ENCODE measurements around the gene DNAH3.
"Not testable (repeated sequence)": the region's sequence is repeated elsewhere in the genome, so short reads cannot be mapped to it uniquely, and the experiment has no call there.

Gene DNAH3

DNA sequence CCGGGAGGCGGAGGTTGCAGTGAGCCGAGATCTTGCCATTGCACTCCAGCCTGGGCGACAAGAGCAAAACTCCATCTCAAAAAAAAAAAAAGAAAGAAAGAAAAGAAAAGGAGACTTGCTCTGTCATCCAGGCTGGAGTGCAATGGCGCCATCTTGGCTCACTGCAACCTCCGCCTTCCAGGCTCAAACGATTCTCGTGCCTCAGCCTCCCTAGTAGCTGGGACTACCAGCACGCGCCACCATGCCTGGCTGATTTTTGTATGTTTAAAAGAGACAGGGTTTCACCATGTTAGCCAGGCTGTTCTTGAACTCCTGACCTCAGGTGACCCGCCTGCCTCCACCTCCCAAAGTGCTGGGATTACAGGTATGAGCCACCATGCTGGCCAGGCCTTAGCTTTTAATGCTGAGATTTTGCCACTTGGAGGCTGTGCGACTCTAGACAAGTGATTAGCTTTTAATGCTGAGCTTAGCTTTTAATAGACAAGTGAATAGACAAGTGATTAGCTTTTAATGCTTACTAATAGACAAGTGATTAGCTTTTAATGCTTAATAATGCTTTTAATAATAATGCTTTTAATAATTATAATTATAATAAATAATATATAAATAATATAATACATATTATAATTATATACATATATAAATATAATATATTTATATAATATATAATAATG lies 17.4 kb upstream of the DNAH3 start:
- no peak for DNase-seq

DNA sequence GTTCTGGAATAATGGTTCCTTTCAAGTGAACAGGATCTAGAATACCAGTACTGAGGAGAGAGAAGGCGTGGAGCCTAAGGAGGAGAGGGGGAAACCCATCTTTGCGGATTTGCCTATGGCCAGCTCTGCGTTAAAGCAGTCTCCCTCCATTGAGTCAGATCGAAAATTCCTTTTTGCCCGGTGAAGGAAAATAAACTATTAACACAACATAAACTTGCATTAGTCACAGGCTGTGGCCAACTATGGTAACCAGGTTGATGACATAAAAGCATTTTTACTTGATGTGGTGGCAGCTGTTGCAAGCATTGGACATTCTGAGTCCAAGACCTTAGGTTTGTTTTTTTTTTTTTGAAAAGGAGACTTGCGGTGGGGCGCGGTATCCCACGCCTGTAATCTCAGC lies 16.7 kb upstream of the DNAH3 start:
- DNase-seq: no peak

DNA sequence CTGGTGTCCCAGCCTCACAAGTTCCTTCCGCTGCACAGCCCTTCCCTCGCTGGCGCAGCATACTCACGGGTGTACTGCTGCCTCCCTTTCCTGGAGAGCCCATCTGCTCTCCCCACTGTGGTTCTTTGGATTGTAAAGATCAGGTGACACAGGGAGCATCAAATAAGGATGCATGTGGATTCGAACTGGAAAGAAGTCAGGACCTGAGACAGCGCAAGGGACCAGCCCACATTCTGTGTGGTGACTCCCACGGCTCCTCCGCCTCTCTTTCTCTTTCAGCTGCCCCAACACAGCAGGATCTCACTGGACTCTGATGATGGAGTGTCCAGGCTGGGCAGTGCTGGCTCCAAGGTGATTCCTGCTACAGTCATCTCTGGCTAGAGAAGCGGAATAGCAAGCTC lies 15.9 kb upstream of the DNAH3 start:
- DNase-seq: no peak

DNA sequence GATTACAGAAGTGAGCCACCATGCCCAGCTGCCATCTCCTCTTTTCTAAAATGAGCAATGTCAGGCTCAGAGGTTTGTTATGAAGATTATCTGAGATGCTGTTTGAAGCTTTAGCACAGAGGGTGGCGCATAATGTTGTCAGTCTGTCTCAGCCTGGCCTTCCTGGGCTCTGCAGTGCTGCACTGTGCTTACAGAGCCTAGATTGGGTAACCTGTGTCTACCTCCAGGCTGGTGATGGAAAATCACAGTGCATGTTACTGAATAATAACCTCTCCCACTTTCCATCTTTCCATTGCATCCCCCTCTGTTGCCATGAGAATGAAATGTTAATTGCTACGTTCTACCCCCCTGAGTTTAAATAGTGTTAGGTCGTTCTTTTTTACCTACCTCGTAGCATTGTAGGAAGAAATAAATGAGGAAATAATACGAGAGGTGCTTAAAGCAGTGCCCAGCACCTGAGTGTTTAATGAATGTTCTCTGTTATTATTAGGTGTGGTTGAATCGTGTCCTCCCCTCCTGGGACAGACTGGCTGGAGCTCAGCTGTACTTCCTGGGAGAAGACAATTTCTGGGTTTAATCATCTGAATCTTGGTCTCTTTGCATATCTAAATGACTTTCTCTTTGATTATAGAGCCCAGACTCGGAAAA lies 14.0 kb upstream of the DNAH3 start:
- no peak for DNase-seq

DNA sequence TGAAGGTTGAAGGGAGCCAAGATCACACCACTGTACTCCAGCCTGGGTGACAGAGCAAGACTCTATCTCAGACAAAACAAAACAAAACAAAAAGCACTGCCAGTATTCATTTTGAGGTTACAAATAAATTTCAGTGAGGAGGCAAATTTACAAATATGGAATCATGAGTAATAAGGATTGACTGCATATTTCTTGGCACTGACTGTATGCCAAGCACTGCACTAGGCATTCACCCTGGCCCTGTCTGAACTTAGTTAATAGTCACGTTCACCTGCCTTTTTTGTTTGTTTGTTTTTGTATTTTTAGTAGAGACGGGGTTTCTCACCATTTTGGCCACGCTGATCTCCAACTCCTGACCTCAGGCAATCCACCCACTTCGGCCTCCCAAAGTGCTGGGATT lies 12.9 kb upstream of the DNAH3 start:
- no peak for DNase-seq

DNA sequence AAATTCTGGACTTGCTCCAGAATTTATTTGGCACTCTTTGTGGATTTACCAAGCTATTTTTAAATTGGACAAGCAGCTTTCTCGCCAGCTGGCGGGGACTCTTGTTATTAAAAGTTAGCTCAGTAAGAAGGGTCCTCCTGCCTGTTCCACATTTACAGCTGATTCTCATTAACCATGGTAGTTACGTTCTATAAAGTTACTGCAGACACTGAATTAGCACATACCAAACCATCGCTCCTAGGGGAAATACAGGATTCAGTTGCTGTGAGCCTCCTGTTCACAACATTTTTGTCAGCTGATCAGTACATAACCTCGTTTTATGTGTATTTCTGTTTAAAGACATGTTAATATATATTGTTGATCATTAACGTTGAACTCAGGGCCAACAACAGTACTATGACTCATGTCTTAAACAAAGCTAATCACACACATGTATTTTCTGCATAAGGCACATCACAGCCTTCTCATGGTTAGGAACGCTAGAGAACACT lies 12.1 kb upstream of the DNAH3 start:
- no peak for DNase-seq

DNA sequence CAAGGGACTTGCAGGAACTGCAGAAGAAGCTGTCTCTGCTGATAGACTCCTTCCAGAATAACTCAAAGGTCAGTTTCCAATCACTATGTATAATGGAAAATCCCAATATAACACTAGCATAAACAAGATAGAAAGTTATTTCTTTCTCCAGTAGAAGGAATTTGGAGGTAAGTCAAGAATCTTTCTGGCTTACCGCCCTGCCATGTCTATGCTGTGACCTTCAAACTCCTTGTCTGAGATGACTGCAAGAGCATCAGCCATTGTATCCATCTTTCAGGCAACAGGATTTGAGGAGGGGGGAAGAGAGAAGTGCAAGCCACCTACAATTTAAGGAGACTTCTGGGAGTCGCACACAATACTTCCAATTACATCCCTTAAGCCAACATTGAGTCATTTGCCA lies 10.6 kb upstream of the DNAH3 start:
- DNase-seq: no peak

DNA sequence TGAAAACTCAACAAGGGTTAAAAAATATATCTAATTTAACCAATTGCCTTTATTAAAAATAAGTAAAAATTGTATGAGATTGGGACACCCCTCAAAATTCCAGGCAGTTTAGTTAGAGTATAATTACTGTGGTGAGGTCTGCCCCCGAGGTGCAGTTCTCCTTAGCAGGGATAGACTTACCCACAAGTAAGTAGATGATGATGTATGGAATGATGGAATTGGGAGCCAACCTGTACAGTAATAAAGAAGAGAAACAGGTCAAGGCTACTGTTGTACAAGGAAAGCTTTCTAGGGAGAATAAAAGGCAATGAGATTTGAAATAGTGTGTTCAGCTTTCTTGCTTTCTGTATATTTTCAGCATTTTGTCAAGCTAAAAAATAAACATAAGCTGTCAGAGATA lies 9.6 kb upstream of the DNAH3 start:
- no peak for DNase-seq

DNA sequence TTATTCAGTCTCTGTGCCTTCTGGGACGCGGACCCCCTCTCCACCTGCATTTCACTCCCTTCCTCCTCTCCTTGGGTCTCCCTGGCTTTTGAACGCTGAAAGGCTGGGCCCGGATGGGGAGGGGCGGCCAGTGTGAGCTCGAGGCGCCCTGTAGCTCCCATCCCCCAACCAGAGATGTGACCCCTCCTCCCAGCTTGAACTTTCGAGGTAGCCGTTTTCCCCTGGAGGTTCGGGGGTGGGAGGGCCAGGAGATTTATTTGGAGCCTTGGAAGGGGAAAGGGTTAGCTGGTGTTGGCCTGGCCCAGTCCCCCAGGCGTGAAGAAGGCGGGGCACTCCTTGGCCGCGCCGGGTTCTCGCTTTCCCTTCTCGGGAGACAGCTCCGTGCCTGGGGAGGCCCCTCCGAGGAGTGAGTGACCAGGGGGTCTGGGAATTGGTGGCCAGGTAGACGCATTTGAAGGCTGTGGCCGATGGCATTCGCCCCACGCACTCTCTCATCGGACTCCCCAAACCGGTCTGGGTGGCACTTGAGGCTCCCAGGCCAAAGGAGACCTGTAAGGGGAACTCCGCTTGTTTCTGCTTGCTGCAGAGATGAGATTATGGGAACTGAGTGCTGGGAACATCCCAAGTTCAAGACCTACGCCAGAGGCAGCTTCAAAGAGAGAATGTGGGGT lies 8.8 kb upstream of the DNAH3 start:
- DNase-seq: no peak

DNA sequence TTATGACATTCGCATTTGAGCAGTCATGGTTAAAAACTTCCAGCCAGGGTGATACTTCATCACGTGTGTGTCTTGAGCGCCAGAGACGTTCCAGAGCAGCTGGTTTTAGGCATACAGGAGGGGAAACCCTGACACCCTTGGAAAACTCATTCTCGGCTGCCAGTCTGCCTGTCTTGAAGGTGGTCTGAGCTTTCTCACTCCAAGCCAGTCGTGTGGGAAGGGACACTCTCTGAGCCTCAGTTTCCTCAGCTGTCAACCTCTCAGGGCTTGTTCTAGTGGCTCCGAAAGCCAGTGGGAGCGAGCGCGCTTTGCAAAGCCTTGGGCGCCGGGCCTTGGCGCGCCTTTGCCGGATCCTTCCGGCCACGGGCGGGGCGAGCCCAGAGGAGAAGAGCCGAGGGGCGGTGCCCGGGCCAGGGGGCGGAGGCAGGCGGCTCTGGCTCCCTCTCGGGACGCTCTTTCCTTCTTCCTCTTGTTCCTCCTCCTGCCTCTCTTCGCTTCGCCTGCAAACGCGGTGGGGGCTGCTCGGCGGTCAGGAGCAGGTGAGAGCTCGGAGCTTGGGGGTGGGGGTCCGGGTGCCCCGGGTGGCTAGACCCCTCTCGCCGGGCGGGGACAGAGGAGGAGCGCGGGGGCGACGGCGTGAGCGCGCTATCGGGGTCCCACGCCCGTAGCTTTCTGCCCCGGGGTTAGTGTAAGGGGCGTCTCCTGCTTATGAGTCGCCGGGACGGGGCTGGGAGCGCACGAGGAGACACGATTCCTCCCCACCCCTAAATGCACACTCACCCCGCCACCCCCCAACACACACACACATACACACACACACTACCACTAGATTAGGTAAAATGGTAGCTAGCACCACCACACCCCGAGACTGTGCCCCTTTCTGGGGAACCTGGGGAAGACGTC lies 7.8 kb upstream of the DNAH3 start, which contains the start of gene LDAF1:
Gene LDAF1 (plus strand): TSS at position 467 of the 903 bp plus-strand sequence. CDS start 2,509 bp downstream, outside the sequence.
- DNase-seq: no peak

DNA sequence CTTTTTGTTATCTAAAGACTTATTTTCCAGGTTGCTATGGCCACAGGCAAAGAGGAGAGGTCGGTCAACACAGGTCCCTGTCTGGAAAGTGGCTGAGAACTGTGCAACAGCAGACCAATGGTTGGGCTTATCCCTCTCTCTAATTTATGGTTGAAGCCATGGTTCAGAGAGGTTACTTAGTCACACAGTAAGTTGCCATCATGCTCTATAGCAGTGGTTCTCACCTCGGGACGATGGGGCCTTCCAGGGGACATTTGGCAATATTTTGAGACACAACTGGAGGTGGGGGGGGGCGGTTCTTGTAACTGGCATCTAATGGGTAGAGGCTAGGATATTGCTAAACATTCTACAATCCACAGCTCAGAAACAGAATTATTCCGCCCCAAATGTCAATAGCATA lies 7.0 kb upstream of the DNAH3 start:
- DNase-seq: no peak

DNA sequence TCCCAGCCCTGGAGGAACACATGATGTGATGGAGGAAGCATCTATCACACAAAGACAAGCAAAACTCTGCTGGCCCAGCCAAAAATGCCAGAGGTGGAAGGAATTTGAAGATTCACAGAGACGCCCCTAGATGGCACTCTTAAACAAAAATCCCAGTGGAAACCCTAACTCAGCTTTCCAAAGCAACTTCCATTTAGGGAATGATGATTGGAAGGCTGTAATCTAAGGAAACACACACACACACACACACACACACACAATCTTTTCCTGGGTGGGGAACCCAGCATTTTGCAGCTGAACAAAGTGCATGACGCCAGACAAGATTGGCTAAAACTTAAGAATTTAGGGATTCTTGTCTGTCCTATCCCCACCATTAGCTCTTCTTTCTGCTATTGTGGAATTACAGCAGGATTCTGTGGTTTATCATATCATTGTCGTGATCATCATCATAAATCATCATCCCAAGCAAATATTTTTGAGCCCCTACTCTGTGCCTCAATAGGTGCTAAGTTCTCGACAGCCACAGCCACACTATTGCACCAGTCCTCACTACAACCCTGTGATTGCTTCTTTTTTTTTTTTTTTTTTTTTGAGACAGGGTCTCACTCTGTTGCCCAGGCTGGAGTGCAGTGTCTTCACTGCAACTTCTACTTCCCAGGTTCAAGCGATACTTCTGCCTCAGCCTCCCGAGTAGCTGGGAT lies 6.3 kb upstream of the DNAH3 start:
- DNase-seq: no peak

DNA sequence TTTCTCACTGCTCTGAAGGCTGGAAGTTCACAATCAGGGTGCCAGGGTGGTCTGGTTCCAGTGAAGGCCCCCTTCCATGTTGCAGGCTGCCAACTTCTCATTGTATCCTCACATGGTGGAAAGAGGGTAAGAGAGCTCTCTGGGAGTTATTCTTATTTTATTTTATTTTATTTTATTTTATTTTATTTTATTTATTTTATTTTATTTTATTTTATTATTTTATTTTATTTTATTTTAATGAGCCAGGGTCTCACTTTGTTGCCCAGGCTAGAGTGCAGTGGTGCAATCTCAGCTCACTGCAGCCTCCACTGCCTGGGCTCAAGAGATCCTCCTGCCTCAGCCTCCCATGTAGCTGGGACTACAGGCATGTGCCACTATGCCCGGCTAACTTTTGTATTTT lies 5.4 kb upstream of the DNAH3 start:
- not testable (repeated sequence) for DNase-seq

DNA sequence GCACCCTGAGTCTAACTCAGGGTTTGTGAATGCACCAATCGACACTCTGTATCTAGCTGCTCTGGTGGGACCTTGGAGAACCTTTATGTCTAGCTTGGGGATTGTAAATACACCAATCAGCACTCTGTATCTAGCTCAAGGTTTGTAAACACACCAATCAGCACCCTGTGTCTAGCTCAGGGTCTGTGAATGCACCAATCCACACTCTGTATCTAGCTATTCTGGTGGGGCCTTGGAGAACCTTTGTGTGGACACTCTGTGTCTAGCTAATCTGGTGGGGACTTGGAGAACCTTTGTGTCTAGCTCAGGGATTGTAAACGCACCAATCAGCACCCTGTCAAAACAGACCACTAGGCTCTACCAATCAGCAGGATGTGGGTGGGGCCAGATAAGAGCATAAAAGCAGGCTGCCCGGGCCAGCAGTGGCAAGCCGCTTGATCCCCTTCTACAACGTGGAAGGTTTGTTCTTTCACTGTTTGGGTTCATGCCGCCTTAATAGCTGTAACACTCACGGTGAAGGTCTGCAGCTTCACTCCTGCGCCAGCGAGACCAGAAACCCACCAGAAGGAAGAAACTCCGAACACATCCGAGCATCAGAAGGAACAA lies 2.6 kb upstream of the DNAH3 start:
- not testable (repeated sequence) for DNase-seq

DNA sequence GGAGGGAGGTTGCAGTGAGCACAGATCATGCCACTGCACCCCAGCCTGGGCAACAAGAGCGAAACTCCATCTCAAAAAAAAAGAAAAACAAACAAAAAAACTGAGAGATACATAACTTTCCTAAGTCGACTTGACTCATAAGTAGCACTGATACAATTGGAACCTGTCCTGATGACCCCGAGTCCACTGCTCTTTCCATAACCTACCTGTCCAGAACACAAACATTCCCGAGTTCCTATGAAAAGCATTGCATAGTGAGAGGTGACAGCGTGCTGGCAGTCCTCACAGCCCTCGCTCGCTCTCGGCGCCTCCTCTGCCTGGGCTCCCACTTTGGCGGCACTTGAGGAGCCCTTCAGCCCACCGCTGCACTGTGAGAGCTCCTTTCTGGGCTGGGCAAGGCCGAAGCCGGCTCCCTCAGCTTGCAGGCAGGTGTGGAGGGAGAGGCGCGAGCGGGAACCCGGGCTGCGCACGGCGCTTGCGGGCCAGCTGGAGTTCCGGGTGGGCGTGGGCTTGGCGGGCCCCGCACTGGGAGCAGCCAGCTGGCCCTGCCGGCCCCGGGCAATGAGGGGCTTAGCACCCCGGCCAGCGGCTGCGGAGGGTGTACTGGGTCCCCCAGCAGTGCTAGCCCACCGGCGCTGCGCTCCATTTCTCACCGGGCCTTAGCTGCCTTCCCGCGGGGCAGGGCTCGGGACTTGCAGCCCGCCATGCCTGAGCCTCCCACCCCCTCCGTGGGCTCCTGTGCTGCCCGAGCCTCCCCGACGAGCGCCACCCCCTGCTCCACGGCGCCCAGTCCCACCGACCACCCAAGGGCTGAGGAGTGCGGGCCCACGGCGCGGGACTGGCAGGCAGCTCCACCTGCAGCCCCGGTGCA lies 1.7 kb upstream of the DNAH3 start:
- not testable (repeated sequence) for DNase-seq

DNA sequence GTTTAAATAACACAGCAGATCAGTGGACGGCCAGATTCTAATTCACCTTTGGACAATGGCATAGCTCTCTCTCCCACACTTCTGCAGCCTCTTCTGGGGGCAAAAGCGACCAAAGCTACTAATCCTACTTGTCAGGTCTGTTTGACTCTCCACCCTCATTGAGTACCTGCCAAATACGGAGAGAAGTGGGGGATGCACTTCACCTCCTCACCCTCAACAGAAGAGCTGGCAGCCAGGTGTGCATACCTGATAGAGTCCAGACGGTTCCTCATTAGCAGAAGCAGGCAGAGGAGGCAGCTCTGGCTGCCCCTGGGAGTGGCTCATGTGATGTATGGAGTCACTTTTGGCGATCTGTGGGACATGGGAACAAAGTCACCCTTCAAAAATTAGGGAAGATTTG lies 4.9 kb downstream of the DNAH3 start:
- no peak for DNase-seq

DNA sequence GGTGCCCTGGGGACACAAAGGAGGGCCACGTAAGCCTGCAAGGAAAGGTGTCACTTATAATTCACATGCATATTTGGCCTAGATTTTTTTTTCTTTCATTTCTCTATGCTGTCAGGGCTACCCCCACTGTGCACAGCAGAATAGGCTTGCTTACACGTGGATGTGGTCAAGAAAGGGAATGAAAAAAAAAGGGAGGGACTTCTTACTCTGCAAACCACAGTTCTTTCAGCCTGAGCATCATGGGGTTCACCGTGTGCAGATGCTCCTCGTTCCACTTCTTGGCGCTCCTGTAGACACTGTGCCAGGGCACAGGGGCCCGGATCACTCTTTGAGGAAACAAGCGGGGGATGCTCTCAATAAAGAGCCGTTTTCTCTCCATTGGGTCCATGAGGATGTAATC lies 16.6 kb downstream of the DNAH3 start:
- DNase-seq: no peak

DNA sequence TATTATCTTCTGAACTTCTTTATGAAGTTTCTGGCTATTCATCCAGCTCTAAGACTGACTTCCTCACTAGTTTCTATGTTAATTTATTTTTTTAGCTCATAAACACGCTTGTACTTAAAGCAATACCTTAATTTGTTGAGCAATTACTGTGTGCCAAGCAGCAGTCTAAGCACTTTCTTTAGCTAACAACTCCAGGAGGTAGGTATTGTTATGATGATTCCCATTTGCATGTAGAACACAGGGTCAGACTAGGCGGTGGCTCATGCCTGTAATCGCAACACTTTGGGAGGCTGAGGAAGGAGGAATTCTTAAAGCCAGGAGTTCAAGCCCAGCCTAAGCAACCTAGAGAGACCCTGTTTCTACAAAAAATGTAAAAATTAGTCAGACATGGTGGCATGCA lies 19.8 kb downstream of the DNAH3 start:
- DNase-seq: no peak

DNA sequence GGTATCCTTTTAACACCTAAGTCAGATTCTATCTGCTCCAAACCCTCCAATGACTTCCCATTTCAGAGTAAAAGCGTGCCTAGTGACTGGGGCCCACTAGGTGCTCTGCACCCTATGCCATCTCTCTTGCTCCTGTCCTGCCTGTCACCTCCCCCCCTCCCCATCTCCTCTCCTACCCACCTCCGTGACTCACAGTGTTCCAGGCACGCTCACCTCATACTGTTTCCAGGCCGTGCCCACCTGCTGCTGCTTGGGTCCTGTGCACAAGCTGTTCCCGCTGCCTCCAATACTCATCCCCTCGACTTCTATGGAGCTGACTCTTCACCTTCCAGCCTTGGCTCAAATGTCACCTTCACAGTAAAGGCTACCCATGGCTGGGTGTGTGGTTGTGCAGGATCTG lies 21.7 kb downstream of the DNAH3 start:
- DNase-seq: no peak

DNA sequence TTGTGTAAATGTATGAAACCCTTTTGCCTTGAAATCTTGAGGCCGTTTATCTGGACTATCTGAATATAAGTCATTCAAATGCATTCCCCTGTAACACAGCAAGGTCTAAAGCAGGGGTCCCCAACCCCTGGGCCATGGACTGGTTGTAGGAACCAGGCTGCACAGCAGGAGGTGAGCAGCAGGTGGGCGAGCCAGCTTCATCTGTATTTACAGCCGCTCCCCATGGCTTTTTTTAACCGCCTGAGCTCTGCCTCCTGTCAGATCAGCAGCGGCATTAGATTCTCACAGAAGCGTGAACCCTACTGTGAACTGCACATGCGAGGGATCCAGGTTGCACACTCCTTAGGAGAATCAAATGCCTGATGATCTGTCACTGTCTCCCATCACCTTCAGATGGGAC lies 24.1 kb downstream of the DNAH3 start:
- DNase-seq: no peak

DNA sequence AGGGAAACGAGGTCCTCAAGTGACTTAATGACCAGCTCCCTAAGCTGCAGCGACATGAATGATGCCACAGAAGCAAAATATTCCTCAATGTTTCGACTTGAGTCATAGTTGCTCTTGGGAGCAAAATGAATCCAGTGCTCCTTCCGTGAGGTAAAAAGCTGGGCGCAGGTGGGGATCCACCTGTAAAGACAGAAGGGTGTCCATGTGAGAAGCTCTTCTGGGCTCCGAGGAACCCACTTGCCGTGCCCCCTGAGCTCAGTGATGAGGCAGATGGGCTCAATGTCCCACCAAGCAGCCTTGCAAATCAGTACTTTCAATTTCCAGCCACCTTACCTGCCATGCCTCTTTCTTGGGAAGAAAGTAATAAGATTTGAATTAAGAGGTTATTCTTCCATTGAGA lies 25.5 kb downstream of the DNAH3 start:
- no peak for DNase-seq
